ENCODE results near the gene PPARG.

GRCh38 chr3:12309716-12310115 is 20.8 kb downstream of the PPARG start:
- TF ChIP-seq CTCF (IDR thresholded peaks at IDR 0.05; ENCODE audit: low read depth, low read length, poor library complexity, severe bottlenecking): no peak
- TF ChIP-seq EZH2phosphoT487 (IDR thresholded peaks at IDR 0.05; ENCODE audit: borderline replicate concordance, low read length): no peak

All from DOHH2 (cell line).